Measurements from ENCODE around the gene OR6K3. TPM values are rescaled to one million over a fixed set of nuclear protein-coding genes. Genes with fewer than 3 reads are reported as not detected.
"Not testable (repeated sequence)": the region's sequence is repeated elsewhere in the genome, so short reads cannot be mapped to it uniquely, and the experiment has no call there.

Gene OR6K3, protein sequence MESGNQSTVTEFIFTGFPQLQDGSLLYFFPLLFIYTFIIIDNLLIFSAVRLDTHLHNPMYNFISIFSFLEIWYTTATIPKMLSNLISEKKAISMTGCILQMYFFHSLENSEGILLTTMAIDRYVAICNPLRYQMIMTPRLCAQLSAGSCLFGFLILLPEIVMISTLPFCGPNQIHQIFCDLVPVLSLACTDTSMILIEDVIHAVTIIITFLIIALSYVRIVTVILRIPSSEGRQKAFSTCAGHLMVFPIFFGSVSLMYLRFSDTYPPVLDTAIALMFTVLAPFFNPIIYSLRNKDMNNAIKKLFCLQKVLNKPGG
- total RNA-seq: not detected

DNA sequence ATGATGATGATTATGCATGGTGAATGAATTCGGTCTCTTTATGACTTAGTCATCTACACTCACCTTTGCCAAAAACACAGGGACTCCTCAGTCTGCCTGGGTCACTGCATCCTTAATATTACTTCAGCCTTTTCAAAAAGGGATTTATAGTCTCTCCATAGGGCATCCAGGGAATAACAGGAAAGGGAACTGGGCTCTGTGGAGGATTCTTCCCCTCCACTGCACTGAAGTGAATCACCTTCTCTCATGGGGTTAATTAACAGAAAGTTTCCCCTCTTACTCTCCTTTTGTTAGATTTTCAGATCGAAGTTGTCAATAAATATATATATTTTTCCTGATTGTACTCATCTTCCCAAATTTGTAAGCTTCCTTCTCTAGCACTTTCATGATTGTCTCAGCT lies at the start of gene OR6K3:
Gene OR6K3, minus strand, starts transcription at position 101 of the 400 bp plus-strand sequence. CDS start 2,605 bp downstream, outside the sequence.
- DNase-seq: no peak

DNA sequence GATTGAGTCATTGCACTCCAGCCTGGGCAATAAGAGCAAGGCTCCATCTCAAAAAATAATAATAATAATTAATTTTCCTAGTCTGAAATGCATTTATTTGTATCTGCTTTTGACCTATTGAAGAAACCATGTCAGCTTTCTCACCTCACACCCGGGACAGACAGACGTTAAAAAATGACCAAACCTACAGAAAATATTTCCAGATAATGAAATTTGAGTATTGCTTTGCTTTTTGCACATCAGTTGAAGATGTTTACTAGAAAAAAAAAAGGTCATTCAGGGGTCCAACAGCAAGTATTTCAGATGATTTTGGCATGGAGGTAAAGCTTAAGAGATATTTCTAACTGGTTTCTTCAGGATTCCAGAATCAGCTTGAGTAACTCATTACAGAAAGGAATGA lies 33.9 kb upstream of the OR6K3 start, which contains the start of gene OR6K6:
Gene OR6K6, plus strand, starts transcription at position 301 of the 400 bp plus-strand sequence. CDS start 168 bp downstream, outside the sequence.
- no peak for DNase-seq

DNA sequence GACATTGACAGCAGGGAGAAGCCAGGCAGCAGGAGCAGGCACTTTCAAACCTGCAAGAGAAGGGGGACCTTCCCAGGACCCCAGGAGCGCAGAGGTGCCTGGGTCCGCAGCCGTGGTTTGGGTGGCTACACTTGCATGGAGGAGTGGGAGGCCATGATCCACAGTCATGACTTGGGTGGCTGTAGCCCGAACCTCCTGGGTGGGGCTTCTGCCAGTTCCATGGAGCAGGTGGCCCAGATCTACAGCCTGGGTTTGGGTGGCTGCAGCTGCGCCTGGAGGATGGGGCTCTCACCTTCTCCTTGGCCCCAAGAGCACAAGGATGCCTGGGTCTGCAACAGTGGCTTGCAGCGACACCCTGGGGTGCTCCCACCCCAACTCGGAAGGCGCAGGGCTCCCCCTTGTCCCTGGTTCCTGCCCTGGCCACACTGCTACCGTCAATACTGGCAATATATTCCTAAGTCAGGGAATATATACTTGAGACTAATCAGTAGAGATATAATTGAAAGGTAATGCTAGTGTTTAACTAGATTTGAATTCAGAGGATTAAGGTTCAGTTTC lies 31.7 kb upstream of the OR6K3 start:
- no peak for DNase-seq

DNA sequence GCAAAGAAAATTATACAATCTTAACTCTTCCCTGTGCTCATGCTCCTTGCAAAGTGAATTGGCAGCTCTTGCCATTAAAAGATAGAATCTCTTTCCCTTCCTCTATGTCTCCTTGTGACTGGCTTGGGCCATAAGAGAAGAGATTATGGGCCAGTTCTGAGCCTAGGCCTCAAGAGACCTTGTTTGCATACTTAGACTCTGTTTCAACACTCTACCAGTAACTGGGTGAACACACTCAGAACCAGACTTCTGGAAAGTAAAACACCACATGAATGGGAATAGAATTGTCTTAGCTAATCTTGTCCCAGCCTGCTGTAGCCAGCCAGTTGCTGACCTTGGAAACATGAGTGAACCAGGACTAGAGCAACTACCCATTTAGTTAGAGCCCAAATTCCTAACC lies 15.3 kb upstream of the OR6K3 start:
- DNase-seq: no peak

DNA sequence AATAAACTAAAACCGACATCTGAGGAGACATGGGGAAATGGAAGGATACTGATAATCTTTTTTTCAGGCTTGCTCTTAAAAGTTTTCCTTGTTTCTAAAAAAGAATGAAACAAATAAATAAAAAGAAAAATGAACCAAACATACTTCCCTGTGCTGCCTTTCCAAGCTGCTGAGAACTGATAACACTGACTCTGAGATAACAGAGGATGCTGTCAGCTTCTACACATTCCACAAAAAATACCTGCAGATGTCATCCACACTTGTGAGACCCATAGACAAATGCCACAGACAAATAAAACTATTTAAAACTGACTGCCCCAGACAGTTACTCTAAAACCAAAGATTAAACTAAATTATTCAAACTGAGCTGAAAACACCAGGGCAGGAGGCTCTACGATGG lies 12.0 kb upstream of the OR6K3 start:
- DNase-seq: no peak

DNA sequence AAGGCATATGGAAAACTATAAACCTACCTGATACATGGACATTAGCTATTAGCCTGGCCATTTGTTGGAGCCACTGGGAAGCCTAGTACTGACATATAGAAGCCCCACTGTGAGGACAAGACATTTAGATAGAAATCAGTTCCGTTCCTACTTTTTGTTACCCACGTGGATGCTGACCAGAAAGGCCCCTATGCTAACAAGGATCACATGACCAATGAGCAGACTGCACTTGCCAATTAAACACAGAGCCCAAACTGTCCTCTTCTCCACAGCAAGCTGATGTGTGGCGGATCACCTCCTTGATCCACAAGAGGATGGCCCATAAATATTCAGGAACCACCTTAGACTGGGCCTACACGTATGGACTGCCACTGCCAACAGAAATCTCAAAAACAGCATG lies 11.2 kb upstream of the OR6K3 start:
- no peak for DNase-seq

DNA sequence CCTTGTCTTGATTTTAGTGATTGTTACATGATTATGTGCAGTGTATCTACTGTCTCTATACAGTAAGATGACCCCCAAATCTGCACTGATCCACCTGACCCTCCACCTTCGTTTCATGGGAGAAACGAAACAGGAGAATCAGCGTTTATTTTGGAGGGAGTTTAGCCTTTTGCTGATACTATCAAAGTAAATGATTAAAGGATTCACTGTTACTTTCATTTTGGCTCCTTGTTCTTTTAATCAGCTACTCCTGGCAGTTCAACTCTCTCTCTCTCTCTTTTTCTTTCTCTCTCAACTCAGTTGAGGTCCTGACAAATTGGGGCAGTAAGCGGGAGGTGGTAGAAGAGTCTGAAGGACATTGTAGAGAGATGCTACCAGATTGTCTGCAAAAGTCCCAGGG lies 9.9 kb upstream of the OR6K3 start:
- no peak for DNase-seq

DNA sequence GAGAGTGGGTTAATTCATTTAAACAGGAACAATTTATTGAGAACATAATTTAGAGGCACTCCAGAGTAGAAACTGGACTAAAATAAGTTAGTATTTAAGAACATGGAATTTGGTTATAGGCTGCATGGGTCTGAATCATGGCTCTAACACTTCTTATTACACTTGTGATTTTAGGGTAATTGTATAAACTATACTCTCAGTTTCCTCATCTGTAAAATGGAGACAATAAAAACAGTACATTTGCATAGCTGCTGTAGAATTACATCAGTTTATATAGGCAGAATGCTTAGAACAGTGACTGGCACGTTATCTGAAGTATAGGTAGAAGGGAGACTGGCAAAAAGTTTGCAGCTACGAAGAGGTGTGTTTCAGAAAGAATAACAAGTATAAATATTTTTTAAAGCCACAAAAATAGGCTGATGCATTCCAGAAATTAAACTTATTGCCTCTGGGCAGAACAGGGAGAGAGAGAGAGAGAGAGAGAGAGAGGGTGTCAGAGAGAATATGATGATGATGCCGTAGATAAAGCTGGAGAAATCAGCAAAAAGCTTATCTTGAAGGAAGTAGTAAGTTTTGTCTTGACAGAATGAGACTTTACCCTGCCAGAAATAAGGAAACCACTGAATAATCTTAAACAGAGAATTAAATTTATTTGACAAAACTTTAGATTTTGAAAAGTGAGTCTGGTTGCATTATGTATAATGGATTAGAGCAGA lies 8.1 kb upstream of the OR6K3 start:
- DNase-seq: no peak

DNA sequence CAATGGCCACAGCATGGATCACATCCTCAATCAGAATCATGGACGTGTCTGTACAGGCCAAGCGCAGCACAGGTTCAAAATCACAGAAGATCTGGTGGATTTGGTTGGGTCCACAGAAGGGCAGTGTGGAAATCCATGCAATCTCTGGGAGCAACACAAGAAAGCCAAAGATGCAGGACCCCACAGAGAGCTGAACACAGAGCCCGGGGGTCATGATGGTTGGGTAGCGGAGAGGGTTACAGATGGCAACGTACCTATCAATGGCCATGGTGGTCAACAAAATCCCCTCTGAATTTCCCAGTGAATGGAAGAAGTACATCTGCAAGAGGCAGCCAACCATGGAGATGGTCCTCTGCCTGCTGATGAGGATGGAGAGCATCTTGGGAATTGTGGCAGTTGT lies 3.9 kb upstream of the OR6K3 start:
- no peak for DNase-seq

DNA sequence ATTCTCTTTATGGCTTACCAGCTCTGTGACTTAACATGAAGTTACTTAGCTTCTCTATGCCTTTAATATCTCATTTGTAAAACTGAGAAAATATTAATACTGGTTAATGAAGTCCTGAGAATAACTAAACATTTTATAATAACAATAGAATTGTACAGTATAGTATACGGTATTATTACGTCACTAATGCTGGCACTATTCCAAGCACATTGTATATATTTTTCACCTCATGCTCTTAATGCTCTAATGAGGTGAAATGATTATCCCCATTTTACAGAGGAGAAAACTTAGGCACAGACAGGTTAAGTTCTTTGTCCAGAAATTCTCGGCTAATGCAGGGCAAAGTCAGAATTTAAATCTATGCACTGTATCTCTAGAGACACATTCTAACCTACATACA lies 856 bp downstream of the OR6K3 start:
- DNase-seq: no peak

DNA sequence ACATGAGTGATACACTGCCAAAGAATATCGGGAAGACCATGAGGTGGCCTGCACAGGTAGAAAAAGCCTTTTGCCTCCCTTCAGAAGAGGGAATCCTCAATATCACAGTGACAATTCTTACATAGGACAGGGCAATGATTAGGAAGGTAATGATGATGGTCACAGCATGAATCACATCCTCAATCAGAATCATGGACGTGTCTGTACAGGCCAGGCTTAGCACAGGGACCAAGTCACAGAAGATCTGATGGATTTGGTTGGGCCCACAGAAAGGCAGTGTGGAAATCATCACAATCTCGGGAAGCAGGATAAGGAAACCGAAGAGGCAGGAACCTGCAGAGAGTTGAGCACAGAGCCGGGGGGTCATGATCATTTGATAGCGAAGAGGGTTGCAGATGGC lies 3.2 kb downstream of the OR6K3 start:
- DNase-seq: no peak

DNA sequence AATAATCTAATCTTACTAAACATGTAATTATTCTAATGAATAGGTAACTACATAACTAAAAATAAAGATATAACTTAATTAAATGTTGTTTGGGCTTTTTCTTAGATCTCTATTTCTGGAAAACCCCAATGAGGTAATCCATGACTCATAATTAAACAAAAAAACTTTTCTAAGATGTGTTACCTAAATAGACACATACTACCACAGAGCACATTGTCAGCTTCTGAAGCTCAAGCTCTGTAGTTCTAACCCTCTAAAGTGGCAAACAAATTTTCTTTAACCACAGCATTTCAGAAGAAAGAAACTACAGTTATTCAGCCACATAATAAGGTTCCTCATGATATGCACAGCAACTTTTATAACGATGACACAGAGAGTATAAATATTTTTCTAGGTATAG lies 4.2 kb downstream of the OR6K3 start:
- no peak for DNase-seq

DNA sequence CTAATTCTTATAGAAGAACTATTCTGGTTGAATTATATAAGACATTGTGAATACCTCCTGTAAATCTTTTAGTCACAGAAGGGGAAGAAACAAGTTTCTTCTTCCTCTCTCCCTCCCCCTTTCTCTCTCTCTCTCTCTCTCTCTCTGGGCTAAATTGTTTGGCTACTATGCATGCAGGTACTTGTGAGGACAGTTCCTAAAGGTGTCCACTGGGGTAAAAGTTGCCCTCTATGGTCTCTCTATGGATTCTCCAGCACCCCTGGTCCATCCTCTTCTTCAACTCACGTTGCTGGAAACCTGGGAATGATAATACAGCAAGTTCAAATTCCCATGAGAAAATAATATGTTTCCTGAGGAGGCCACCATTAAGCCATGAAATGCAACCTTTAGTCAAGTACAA lies 5.8 kb downstream of the OR6K3 start:
- no peak for DNase-seq

DNA sequence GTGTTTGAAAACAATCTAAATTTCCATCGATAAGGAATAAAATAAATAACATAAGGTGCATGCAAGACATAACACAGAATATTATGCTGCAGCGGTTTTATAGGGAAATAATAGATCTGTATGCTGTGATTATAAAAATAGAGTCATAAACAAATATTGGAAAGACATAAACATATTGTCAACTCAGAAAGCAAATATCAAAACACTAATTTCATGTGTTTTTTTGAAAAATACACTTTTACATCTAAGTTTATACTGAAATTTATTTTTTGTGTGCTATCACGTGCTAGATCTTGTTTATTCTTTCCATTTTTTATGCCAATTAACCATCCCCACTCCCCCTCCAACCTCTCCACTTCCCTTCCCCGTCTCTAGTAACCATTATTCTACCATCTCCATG lies 9.4 kb downstream of the OR6K3 start:
- no peak for DNase-seq

DNA sequence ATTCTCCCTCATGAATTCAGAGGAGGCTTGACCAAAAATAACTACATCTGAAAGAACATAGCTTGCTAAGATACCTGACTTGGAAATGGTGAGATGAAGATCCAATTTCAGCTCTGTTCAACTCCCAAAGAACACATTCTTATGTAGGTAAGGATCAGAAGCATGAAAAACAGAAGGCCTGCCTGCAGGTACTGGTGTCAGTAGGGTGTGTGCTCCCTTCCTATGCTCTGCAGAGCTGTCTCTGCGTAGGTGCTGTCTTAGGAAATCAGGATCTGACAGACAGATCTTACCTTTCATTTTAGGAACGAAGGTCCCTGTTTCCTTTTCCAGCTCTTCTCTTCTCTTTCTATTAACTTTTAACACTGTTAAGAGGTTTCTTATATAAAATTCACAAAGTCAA lies 14.4 kb downstream of the OR6K3 start:
- DNase-seq: no peak

DNA sequence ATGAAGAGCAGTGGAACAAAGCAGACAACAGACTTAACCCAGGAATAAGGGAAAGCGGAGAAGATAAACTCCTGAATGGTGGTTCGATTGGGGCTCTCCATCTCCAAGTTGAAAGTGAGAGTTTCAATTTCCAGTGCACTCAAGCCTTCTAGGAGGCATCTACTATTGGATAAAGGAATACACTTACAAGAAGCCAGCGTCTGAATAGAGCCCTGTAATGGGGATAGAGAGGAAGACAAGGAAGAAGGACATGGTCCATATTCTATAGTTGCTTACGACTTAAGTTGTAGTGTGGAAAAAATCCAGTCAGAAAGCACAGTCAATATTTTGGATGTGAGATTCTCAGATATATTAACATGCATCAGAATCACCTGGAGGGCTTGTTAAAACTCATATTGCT lies 20.0 kb downstream of the OR6K3 start, which contains the start of gene OR6K2:
Gene OR6K2, minus strand, starts transcription at position 101 of the 400 bp plus-strand sequence. Its CDS starts 0 bp downstream, at position 101.
- no peak for DNase-seq

DNA sequence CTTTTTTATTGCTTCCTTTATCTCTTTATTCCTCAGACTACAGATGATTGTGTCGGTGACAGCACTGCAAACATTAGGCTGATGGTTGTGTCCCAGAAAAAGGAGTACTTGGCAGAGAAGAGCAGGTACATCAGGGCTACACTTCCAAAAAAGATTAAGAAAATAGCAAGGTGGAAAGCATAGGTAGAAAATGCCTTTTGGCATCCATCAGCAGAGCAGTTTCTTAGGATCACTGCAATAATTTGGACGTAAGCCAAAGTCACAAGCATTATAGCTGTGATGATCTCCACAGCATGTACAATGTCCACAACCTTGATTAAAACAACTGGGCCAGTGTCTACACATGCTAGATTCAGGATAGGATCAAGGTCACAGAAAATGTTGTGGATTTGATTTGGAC lies 25.9 kb downstream of the OR6K3 start:
- DNase-seq: no peak

DNA sequence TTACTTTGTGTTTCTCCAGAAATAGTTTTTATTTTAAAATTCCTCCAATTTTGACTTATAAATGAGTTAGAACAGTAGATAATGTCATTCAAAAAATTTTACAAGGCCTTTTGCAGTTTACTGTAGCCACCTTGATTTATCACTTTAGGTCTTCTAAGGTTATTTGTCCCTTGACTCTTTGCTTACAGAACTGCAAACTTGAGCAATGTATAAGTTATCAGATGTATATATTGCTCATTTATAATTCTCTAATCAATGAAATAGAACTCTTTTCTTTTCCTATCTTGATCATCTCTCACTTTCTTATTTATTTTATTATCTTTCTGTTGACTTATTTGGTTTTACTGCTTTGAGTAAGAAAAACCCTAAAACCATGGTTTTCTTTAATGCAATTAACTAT lies 28.2 kb downstream of the OR6K3 start:
- no peak for DNase-seq

DNA sequence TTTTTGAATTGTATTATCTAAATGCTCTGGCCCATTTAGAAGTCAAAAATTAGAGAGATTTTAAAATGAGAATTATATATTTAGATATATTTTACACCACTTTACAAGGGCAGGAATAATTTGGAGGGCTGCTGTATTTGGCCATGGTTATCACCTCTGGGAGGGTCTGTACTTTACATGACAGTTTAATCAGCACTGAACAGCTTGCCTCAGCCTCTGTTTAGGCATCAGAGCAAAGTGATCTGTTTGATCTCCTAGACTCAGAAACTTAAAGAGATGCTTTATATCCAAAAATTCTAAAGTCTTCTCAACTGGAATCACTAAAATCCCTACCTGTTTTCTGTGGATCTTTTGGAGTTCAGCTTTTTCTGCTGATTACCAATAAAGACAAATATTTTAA lies 28.6 kb downstream of the OR6K3 start:
- no peak for DNase-seq

DNA sequence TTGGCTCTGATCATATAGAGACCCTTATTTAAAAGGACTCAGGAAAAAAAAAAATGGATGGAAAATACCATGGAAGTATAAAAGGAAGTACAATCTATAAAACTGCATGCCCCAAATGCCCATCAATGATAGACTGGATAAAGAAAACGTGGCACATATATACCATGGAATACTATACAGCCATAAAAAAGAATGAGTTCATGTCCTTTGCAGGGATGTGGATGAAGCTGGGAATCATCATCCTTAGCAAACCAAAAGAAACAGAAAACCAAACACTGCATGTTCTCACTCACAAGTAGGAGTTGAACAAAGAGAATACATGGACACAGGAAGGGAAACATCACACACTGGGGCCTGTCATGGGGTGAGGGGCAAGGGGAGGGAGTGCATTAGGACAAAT lies 29.4 kb downstream of the OR6K3 start:
- not testable (repeated sequence) for DNase-seq

DNA sequence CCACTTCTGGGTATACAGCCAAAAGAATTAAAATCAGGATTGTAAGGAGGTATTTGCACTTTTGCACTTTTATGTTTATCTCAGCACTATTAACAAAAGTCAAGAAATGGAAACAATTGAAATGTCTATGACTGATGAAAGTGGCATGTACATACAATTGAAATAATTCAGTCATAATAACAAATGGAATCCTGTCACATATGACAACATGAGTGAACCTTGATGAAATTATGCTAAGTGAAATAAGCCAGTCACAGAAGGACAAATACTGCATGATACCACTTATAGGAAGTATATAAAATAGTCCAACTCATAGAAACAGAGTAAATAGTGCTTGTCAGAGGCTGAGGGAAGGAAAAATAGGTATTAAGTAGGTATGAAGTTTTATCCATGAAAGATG lies 30.6 kb downstream of the OR6K3 start:
- DNase-seq: no peak

DNA sequence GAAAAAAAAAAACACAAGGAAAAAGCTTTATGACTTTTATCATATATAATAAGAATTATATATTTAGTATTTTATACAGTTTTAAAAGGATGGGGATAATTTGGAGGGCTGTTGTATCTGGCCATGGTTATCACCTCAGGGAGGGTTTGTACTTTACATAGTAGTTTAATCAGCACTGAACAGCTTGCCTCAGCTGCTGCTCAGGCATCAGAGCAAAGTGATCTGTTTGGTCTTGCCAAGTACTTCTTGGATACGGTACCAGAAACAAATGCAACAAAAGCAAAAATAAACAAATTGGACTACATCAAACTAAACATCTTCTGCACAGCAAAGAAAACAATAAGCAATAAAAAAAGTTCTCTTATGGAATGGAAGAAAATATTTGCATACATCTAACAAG lies 31.4 kb downstream of the OR6K3 start:
- DNase-seq: no peak

DNA sequence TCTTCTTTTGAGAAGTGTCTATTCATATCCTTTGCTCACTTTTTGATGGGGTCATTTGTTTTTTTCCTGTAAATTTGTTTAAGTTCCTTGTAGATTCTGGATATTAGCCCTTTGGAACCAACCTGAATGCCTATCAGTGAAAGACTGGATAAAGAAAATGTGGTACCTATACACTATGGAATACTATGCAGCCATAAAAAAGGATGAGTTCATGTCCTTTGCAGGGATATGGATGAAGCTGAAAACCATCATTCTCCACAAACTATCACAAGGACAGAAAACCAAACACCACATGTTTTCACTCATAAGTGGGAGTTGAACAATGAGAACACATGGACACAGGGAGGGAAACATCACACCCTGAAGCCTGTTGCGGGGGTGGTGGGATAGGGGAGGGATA lies 32.2 kb downstream of the OR6K3 start:
- DNase-seq: not testable (repeated sequence)

DNA sequence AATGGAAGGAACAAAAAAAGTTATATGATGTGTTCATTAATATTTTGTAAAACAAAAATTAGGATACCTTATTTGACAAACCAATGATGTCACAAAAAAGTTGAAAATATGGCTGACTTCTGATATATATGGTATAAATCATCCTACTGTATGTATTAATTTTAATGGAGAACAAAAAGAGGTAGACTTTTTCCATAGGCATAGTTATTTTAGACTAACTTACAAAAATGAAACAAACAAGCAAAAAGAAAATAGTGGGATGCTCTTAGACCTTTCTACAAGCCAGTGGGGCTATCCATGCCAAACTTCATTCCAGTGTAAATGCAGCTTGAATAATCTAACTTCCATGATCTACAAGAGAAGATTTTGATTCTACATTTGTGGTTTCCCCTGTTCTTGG lies 33.5 kb downstream of the OR6K3 start:
- DNase-seq: no peak
